ENCODE data around the gene PPP6R2.

PPP6R2 gene, protein sequence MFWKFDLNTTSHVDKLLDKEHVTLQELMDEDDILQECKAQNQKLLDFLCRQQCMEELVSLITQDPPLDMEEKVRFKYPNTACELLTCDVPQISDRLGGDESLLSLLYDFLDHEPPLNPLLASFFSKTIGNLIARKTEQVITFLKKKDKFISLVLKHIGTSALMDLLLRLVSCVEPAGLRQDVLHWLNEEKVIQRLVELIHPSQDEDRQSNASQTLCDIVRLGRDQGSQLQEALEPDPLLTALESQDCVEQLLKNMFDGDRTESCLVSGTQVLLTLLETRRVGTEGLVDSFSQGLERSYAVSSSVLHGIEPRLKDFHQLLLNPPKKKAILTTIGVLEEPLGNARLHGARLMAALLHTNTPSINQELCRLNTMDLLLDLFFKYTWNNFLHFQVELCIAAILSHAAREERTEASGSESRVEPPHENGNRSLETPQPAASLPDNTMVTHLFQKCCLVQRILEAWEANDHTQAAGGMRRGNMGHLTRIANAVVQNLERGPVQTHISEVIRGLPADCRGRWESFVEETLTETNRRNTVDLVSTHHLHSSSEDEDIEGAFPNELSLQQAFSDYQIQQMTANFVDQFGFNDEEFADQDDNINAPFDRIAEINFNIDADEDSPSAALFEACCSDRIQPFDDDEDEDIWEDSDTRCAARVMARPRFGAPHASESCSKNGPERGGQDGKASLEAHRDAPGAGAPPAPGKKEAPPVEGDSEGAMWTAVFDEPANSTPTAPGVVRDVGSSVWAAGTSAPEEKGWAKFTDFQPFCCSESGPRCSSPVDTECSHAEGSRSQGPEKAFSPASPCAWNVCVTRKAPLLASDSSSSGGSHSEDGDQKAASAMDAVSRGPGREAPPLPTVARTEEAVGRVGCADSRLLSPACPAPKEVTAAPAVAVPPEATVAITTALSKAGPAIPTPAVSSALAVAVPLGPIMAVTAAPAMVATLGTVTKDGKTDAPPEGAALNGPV

DNA sequence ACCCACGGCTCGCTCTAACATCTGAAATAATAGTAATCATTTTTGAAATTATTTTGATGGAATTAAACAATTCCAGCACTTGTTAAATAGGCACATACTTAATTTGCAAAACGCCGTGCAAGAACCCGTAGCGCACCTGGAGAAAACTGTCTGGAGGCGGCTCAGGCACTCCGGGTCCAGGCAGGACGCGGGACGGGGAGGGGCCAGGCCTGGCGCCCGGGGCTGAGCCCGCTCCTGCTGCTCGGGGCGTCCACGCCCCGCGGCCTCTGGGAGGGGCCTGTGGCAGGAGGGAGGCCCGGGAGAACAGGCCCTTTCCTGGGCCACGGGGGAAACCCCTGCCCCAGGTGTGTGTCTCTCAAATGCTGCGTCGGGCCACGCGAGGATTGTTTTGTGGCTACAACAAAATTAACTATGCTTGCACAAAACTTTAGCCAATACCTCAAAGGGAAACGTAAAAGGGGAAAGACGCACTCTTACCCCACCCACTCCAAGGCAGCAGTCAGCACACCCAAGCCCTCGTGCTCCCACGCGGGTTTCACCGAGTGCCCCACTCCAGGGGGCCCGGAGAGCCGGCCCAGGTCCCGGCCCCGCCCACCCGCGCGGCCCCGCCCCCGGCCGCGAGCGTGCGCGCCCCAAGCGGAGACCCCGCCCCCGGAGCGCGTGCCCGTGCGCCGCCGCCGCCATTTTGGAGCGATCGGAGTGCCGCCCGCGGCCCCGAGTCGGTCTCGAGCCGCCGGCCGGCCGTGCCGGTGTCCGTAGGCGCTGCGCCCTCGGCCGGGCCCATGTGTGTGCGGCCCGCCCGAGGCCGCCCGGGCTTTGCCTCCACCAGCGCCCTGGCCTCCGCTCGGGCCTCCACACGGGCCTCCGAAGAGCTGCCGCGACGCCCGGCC is at the start of gene PPP6R2:
Gene PPP6R2 (plus strand): TSS at position 677 of the 890 bp plus-strand sequence. CDS start 50,582 bp downstream, outside the sequence.
- peak; percentile 41 for DNase-seq

DNA sequence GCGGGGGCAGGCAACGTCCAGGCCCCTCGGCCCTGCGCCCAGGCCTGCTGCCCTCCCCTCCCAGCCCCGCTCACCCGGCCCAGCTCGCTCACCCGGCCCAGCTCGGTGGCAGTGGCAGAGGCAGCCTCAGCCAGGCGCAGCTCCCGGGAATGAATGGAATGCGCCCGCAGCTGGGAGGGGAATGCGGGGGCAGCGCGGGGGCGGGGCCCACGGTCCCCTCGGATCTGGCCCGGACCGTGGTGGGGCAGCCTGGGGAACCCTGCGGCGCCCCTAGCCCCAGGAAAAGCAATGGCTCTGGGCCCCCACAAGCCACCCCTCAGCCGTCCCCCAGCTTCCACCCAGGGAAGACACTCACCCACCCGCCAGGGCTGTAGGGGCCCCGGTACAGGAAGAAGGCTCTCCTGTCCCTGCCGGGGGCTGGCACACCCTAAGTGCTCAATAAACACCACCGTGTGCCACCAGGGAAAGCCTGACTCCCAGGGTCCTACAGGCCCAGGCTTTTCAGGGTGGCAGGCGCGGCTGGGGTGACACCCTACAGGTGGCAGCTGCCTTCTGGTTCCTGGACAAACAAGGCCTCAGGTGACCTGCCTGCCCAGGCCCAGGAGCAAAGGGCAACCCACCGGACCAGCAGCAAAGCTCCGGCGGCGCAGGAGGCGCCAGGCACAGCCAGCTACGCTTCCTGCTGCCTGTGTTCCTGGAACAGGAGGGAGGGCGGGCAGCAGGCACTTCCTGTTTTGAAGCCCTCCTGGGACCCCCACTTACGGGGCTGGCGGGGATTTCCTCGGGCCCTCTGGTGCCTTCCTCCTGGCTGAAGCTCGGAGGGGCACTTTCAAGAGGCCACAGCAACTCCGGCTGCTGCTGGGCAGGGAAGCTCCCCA is 49.4 kb upstream of the PPP6R2 start:
- no peak for DNase-seq

DNA sequence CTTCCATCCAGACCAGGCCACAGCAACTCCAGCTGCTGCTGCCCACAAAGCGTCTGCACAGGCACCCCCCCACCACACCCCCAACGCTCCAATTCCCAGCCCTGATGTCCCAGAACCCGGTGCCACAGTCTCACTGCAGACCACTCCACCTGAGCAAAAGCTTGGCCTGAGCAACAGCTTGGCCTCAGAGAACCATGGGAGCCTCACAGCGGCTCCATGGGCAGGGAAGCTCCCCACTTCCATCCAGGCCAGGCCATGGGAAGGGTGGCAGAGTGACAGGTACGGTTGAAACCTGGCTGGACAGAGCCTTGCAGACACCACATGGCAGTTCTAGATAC is 48.8 kb upstream of the PPP6R2 start:
- no peak for DNase-seq

DNA sequence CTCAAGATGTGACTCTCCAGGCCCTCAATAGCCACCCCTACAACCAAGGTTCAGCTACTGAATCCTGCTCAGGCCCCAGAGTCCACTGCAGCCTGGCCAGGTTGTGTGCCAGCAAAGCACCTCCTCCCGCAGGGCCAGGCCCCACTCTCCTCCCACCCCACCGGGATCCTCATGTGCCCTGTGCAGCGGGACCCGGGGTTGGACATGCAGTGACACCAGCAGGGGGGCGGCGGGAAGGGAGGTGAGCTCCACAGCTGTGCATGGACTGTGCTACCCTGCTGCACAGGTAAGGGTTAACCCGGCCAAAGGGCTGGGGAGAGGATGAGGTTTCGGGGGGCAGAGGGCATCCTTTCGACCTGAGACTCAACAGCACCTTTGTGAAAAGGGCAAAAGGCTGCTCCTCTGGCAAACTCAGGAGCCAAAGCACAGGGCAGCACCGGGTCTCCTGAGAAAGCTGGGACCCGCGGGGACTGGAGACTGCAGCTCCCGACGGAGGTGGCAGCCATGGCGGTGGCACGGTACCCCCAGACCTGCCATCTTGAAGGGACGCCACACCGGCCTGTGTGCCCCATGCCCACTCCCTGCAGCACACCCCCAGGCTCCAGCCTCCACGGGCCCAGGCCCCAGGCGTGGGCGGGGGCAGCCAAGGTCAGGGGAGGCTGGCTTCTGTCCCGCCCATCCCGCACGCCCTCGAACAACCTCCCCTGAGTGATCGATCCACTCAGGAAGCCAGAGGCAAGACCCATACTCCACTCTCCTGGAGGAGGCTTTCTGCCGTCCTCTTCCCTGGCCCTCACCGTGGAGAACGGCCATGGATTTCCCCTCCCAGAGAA is 46.3 kb upstream of the PPP6R2 start:
- DNase-seq: no peak

DNA sequence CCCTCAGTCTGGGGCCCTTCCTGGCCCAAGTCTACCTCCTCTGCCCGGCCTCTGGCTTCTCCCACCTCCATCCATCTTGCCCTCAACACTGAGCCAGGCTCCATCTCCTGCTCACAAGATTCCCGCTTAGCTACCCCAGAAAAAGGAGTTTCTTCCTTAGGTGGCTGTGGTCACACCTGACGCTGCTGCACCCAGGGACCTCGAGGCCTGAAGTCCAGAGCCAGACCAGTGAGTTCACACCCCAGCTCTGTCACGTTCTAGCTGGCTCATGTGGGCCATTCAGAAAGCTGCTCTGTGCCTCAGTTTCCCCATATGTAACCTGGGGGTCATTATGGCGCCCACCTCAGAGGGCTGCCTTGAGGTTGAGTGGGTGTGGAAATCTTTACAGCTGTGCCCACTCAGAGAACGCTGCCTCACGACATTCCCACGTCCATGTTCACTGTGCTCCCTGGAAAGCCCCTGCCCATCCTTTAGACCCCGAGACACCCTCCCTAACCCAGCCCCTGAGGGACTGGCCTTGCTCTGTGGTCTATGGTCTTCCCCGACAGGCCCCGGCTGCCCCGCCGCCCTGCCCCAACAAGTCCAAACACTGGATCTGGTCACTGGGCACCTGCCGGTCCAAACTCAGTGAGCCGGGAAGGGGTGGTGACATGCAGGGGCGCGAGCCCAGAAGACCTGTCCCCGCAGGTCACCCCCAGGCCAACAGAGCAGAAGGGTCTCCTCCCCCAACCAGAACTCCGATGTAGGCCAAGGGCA is 45.4 kb upstream of the PPP6R2 start:
- no peak for DNase-seq

DNA sequence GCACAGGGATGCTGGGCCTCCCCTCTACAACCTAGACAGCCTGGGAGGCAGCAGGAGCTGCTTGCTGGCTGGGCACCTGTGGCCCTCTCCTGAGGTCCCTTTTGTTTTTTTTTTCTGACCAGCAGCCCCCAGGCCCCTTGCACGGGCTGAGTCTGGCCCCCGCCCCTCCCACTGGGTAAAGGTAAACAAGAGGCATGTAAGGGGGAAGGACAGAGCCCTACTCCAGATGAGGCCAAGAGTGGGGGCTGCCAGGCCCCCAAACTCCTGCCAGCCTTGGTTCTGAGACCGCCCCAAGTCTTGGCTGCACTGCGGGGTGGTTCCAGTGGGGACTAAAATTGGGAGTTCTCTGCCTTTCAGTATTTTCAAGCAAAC is 44.9 kb upstream of the PPP6R2 start:
- DNase-seq: no peak

DNA sequence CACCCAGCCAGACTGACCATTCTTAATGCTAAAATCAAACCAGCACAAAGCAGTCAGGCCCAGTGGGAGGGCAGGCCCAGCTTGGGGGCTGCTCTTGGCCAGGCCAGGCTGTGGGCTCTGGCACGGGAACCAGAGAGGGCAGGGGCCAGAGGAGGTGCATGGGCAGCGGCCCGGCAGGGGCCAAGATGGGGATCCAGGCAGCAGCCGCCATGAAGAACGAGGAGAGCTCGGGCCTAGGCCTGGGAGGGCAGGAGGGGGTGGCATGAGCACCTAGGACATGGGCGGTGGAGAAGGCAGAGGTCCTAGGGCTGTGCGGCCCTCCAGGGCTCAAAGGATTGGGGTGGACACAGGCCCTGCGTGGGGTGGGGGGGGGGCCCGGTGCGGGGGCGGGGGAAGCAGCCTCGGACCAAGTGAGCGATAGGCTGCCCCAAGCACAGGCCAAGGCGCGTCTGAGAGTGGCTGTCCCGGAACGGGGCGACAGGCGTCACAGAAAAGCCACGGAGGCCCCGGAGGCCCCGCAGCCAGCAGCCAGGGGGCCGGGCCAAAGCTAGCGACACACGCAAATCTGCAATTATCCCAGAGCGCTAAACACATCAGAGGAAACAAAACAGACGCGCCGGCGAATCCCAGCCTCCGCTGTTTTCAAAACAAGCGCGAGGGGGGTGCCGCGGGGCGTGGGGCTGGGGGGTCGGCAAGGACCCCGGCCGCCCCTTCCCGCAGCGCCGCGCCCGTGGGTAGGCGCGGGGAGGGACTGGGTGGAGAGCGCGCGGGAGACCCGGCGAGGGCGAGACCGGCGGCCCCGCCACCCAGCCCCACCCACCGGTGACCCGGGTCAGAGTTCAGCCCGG is 44.0 kb upstream of the PPP6R2 start:
- no peak for DNase-seq

DNA sequence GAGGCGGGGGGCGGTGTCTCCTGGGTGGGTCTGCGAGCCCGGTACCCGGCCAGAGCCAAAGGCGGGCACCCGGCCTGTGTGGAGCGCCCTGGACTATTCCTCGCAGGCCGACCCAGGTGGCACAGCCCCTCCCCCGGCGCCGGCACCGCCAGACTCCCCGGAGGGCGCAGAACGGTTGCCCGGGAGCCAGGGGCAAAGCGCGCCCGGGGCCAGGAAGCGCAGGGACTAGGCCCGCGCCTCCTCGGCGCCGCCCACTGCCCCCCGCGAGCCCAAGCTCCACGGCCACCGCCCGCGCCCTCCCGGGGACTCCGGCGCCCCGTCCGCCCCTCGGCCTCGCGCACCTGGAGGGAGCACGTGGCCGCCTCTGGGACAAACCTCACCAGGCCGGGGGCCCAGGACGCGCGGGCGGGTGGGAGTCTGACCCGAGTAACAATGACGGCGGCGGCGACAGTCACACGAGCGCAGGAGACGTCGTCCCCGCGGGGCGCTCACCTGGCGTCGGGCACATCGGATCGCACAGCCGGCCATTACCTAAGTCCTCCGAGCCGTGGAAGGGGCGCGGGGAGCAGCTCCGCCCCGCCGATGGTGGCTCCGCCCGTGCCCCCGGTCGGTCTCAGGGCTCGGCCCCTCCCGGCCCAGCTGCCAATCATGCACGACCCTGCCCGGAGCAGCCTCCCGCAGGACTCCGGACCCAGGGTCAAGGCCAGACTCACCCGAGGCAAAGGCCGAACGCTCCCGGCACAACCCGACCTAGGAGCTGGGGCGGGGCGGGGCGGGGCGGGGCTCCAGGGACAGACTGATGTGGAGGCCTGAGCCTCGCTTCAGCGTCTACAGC is 43.1 kb upstream of the PPP6R2 start:
- no peak for DNase-seq

DNA sequence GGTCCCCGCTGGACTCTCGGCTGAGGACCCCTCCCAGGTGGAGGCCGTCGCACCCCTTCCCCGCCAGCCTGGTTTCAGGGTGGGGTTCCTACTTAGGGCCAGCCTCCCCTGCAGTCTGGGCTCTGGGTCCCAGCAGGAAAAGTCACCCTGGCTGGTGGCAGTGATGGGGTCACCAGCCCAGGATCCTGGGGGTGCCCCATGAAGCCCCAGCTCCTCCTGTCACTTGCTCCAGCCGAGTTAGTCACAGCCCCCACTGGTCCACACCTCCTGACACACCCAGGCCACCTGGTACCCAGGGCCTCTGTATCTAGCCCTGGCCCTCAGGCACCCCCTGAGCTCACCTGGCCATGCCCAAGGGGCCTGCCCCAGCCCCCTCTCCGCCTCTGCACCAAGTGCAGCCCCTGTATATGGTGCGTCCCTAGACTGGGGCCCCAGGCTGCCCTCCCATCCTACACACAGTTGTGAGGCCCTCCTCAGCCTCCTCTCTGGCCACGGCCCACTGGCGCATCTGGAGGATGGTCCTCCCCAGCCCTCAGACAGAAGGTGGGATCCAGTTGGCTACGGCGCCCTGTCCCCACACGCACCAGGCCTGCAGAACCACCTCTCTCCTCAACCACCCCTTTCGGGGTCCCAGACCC is 42.4 kb upstream of the PPP6R2 start:
- DNase-seq: no peak

DNA sequence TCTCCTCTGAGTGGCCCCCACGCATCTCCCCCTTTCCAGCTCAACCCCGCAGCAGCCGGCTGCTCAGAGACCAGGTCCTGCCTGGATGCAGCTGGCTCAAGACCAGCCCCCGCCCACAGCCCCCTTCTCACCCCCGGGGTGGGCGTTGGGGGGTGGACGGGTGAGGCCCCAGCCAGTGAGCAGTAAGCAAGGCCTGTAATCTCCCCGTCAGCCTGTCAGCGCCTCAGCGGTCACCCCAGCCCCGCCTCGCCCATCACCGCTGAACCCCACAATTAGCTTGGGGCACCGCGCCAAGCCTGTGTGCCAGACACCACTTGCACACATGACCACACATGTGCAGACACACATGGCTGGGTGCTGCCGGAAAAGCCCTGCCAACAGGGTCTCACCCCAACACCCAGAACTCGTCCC is 41.5 kb upstream of the PPP6R2 start:
- DNase-seq: no peak

DNA sequence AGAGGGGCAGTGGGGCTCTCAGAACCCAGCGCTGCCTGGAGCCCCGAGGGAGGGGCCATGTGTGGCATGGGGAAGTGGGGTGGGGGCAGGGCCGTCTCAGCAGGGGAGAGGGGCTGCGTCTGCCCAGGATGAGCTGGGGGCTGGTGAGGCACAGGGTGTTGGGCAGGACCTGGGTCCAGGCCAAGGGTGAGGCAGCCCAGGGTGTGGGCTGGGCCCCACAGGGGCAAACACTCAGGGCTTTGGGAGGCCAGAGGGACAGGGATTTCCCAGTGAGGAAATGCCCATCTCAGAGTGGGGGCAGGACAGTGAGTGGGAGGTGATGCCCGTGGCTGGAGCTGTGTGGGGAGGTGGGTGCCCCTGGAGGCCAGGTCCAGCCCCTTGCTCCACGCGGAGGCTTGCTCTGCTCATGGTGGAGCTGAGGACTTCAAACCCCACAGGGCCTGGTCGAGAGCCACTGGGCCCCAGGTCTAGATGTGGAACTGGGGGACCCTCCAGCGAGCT is 41.0 kb upstream of the PPP6R2 start:
- no peak for DNase-seq

DNA sequence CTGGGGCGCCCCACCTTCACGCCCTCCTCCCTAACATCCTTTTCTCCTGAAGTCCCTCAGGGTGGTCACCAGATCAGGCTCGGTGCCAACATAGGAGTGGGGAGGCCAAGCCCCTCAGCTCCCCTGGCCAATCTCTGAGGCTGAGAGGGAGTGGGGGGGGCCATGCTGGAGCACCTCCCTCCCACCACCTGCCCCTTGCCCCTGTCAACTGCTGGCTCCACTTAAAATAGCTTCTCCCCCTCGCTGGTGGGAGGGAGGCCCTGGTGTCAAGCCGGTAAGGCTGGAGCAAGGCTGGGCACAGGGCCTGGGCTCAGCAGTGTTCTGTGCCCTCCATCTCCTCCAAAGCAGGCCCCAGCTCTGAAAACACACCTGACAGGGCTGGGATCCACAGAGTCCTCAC is 40.6 kb upstream of the PPP6R2 start:
- no peak for DNase-seq

DNA sequence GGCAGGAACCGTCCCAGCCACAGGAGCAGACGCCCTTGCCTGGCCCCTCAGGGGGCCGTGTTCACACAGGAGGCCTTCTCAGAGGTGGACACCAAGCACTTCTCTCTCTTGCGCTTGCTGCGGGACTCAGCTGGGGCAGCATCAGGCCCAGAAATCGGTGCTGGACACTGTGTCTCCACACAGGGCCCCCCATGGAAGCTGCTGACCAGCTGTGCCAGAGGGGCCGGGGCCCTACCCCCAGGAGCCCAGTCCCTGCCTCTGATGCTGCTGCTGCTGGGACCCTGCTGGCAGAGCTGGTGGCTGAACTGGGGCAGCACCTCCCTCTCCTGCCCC is 39.6 kb upstream of the PPP6R2 start:
- no peak for DNase-seq

DNA sequence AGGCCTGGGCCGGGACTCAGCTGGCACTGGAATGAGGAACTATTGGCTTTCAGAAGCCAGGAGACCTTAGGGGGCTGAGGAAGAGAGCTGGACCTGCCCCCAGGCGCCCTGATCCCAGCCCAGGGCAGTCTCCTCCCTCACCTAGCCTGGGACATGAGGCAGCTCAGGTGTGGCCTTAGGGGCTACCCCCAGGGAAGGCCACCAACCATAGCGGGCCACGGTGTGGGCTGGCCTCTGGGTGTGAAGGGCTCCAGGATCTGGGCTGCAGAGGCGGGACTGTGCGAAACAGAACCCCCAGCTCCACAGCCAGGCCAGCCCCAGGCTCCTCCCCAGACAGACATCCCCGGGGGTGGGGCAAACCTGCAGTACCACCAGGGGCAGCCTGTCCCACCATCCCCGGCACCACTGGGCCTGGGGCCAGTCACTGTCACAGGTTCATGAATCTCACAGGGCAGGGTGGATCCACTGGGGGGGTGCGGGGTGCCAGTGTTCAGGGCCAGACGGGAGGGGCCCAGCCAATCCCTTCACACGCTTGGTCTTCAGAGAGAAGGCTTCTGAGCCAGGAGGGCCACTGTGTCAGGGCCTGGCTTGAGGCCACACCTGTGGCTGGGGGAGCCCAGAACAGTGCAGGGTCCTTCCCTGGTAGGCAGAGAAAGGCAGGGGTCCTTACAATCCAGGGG is 39.1 kb upstream of the PPP6R2 start:
- DNase-seq: no peak

DNA sequence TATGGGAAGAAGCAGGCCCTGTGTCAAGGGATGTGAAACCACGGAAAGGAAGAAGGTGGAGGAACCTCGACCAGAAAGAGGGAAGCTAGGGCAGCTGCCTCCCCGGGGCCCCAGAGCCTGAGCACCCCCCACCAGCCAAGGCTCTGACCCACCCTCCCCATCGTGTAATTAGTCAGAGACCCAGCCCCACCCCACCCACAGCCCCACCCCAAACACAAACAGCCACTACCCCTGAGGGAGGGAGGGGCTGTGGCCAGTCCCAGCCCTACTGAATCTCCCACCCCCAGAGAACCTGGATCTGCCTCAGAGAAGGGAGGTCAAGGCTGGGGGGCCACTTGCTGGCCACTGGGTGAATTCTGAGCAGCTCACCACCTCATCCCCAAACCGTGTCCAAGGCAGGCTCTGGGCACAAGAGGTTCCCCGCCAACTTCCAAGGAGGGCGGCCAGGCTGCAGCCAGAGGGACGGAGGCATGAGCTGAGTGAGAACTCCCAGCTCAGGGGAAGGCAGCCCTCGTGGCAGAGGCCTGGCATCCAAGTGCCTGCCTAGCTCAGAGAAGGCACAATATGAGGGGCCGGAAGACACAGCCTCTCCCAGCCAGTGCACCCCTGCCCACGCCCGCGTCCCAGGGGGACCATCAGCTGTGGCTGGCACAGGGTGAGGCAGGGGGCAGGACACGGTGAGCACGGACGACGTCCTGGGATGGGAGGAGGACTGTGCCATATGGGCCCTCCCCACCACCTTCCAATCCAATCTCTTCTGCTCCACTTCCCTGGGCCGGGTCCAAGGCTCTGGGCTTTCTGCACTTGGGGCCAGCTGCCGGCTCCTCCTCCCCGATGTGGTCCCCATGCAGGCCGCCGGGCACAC is 38.4 kb upstream of the PPP6R2 start:
- no peak for DNase-seq

DNA sequence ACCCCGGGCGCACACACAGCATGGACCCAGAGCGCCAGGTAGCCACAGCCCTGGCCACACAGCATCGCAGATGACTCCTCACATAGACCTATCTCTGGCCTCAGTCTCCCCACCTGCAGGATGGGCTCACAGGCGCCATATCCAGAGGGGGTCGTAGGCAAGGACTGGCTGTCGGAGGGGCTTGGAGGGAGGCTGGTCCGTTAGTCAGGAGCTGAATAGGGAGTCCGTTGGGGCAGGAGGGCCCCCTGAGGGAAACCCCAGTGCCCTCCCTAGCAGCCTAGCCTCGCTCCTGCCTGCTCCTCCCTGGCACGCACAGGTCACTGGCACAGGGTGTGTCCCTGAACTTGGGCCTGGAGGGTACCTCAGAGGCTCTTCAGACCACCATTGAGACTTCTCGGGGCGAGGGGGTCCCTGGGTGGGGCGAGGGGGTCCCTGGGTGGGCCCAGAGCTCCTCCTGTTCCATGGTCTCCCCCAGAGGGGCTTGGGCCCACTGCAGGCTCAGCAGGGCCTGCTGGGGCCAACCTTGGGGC is 37.7 kb upstream of the PPP6R2 start:
- DNase-seq: no peak
